ENCODE results near the gene C1QTNF3. TPM values are rescaled to one million over a fixed set of nuclear protein-coding genes. Genes with fewer than 3 reads are reported as not detected.
A peak's percentile ranks its signal among the peaks of the same experiment; 100 is the strongest.

The C1QTNF3 gene
- total RNA-seq, 1 donor from 2014 or later, result 1.5 TPM

GRCh38 chr5:34038838-34039237 lies 4.2 kb downstream of the C1QTNF3 start:
- DNase-seq (ENCODE audit: low spot score), result no peak
- H3K27me3 Mint-ChIP-seq (ENCODE audit: low read depth), result no peaks in the 10 kb centered on the region
- H3K9me3 Mint-ChIP-seq (ENCODE audit: low read depth), result no peaks in the 10 kb centered on the region
- TF ChIP-seq, protein P1, sequence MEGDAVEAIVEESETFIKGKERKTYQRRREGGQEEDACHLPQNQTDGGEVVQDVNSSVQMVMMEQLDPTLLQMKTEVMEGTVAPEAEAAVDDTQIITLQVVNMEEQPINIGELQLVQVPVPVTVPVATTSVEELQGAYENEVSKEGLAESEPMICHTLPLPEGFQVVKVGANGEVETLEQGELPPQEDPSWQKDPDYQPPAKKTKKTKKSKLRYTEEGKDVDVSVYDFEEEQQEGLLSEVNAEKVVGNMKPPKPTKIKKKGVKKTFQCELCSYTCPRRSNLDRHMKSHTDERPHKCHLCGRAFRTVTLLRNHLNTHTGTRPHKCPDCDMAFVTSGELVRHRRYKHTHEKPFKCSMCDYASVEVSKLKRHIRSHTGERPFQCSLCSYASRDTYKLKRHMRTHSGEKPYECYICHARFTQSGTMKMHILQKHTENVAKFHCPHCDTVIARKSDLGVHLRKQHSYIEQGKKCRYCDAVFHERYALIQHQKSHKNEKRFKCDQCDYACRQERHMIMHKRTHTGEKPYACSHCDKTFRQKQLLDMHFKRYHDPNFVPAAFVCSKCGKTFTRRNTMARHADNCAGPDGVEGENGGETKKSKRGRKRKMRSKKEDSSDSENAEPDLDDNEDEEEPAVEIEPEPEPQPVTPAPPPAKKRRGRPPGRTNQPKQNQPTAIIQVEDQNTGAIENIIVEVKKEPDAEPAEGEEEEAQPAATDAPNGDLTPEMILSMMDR (IDR thresholded peaks at IDR 0.05), result no peak
- no peak overlapping the region for H3K27ac Mint-ChIP-seq (ENCODE audit: unreplicated experiment)
- peaks cover 1% of the 10 kb centered on the region for H3K36me3 Mint-ChIP-seq (ENCODE audit: low read depth)
- no peak overlapping the region for H3K4me3 Mint-ChIP-seq (ENCODE audit: unreplicated experiment)
- H3K4me1 Mint-ChIP-seq (ENCODE audit: low read depth), result peaks cover 45% of the 10 kb centered on the region

DNA sequence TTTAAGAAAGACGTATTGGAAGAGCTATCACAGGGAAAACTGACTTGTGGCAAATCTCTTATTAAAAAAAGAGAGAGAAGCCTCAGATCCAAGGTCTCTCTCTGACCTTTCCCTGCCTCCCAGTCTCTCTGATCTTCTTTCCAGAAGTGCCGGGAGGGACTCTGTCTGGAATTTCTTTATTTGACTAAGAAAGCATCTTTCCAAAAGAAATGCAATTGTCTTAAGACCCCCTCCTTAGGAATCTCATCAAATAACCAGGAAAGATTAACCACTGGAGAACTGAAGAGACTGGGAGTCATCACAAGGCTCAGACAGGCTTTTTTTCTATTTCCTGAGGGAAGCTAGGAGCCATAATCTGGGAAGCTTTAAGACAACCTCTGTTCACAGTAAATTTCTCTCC lies 4.6 kb downstream of the C1QTNF3 start:
- Mint-ChIP-seq H3K36me3 (ENCODE audit: low read depth) (peaks cover 1% of the 10 kb centered on the region), H3K27me3 (ENCODE audit: low read depth) (no peaks in the 10 kb centered on the region), H3K9me3 (ENCODE audit: low read depth) (no peaks in the 10 kb centered on the region), H3K4me3 (ENCODE audit: unreplicated experiment) (no peak overlapping the region), H3K27ac (ENCODE audit: unreplicated experiment) (peak overlapping the region; percentile 84), H3K4me1 (ENCODE audit: low read depth) (peaks cover 45% of the 10 kb centered on the region)
- DNase-seq (ENCODE audit: low spot score), result no peak
- TF ChIP-seq, protein P1 (IDR thresholded peaks at IDR 0.05), result no peak

GRCh38 chr5:34037726-34038125 lies 5.3 kb downstream of the C1QTNF3 start:
- H3K27ac Mint-ChIP-seq (ENCODE audit: unreplicated experiment), result peak overlapping the region; percentile 84
- peaks cover 2% of the 10 kb centered on the region for H3K9me3 Mint-ChIP-seq (ENCODE audit: low read depth)
- TF ChIP-seq, protein P1 (IDR thresholded peaks at IDR 0.05), result no peak
- no peak for DNase-seq (ENCODE audit: low spot score)
- no peaks in the 10 kb centered on the region for H3K27me3 Mint-ChIP-seq (ENCODE audit: low read depth)
- peaks cover 42% of the 10 kb centered on the region for H3K4me1 Mint-ChIP-seq (ENCODE audit: low read depth)
- H3K4me3 Mint-ChIP-seq (ENCODE audit: unreplicated experiment), result no peak overlapping the region
- peaks cover 3% of the 10 kb centered on the region for H3K36me3 Mint-ChIP-seq (ENCODE audit: low read depth)

DNA sequence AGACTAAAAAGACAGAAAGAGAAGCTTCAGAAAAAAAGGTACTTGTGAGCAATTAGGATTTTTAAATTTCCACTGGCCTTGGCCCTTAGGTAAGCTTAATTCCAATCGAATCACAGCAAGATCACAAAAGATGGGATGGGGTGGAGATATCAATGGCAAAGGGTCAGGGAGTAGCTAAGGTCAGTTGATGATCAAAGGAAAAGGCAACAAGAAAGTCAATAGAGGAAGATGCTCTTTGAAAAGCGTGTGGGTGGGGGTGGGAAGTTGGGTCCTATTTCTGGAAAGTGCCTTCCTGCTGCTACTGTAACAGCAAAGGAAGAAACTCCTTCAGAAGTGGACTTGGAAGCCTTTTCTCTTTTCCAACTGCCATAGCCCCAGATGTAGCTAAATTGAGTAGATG lies 7.3 kb downstream of the C1QTNF3 start:
- H3K27ac Mint-ChIP-seq (ENCODE audit: unreplicated experiment), result no peak overlapping the region
- no peak for DNase-seq (ENCODE audit: low spot score)
- TF ChIP-seq, protein P1 (IDR thresholded peaks at IDR 0.05), result no peak
- H3K9me3 Mint-ChIP-seq (ENCODE audit: low read depth), result peaks cover 2% of the 10 kb centered on the region
- peaks cover 35% of the 10 kb centered on the region for H3K4me1 Mint-ChIP-seq (ENCODE audit: low read depth)
- peaks cover 3% of the 10 kb centered on the region for H3K36me3 Mint-ChIP-seq (ENCODE audit: low read depth)
- no peak overlapping the region for H3K4me3 Mint-ChIP-seq (ENCODE audit: unreplicated experiment)
- no peaks in the 10 kb centered on the region for H3K27me3 Mint-ChIP-seq (ENCODE audit: low read depth)

- Mint-ChIP-seq H3K36me3 (ENCODE audit: low read depth) (peaks cover 7% of the 10 kb centered on the region), H3K27me3 (ENCODE audit: low read depth) (no peaks in the 10 kb centered on the region), H3K9me3 (ENCODE audit: low read depth) (peaks cover 2% of the 10 kb centered on the region), H3K4me3 (ENCODE audit: unreplicated experiment) (no peak overlapping the region), H3K4me1 (ENCODE audit: low read depth) (peaks cover 27% of the 10 kb centered on the region), H3K27ac (ENCODE audit: unreplicated experiment) (no peak overlapping the region)
- no peak for DNase-seq (ENCODE audit: low spot score)
- TF ChIP-seq, protein P1 (IDR thresholded peaks at IDR 0.05), result no peak
Measured at GRCh38 chr5:34034534-34035327, 8.3 kb downstream of the C1QTNF3 start.
